HCT116 (cell line): ENCODE data around the gene SLC4A11.

Source experiments
- POLR2A ChIP-seq: IDR thresholded peaks from 2 replicates; pipeline ENCODE4 v1.7.0; 2011; ENCODE audit warnings: borderline replicate concordance; ENCODE audit not compliant: insufficient read depth, insufficient read length; ENCODE audit errors: extremely low read depth
- TCF7L2 ChIP-seq: IDR thresholded peaks from 2 replicates; pipeline ENCODE4 v1.7.0; 2011; ENCODE audit warnings: borderline replicate concordance, inconsistent platforms; ENCODE audit not compliant: insufficient read depth, insufficient read length; ENCODE audit errors: extremely low read depth
- TF ChIP-seq, protein P1 (sequence below), 3 experiments: fragments of 200-600 bp in 1 of 3; sonication (generic) in 1 of 3; IDR thresholded peaks in 2 of 3; conservative IDR thresholded peaks in 1 of 3; 2 replicates each; pipeline ENCODE4 v1.5.1; 2012 to 2017; ENCODE audit warnings: low read depth in 2 of 3, low read length in 2 of 3, antibody characterized with exemption in 1 of 3, borderline replicate concordance in 1 of 3, control low read depth in 1 of 3, mild to moderate bottlenecking in 1 of 3, mixed read lengths in 1 of 3, mixed run types in 1 of 3, moderate library complexity in 1 of 3; ENCODE audit not compliant: insufficient read depth in 1 of 3

- TF ChIP-seq POLR2A, result no peak
- TF ChIP-seq, protein P1, sequence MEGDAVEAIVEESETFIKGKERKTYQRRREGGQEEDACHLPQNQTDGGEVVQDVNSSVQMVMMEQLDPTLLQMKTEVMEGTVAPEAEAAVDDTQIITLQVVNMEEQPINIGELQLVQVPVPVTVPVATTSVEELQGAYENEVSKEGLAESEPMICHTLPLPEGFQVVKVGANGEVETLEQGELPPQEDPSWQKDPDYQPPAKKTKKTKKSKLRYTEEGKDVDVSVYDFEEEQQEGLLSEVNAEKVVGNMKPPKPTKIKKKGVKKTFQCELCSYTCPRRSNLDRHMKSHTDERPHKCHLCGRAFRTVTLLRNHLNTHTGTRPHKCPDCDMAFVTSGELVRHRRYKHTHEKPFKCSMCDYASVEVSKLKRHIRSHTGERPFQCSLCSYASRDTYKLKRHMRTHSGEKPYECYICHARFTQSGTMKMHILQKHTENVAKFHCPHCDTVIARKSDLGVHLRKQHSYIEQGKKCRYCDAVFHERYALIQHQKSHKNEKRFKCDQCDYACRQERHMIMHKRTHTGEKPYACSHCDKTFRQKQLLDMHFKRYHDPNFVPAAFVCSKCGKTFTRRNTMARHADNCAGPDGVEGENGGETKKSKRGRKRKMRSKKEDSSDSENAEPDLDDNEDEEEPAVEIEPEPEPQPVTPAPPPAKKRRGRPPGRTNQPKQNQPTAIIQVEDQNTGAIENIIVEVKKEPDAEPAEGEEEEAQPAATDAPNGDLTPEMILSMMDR (IDR thresholded peaks at IDR 0.05 in 2 of 3, conservative IDR thresholded peaks at IDR 0.05 in 1 of 3; ENCODE audit: borderline replicate concordance in 1 of 3, insufficient read depth in 1 of 3, low read depth in 2 of 3, low read length in 2 of 3), result no peak
- TF ChIP-seq TCF7L2, result no peak
Observed at GRCh38 chr20:3281437-3281836, 42.4 kb upstream of the SLC4A11 start.
